HG03045 (cell line): ENCODE data around the gene FLVCR1.
A peak's percentile ranks its signal among the peaks of the same experiment; 100 is the strongest.

ENCODE experiments used
- ATAC-seq: cut with Tn5 transposase; IDR thresholded peaks from one replicate; pipeline ENCODE4 v1.9.1; 2021; ENCODE audit warnings: mild to moderate bottlenecking, moderate library complexity; ENCODE audit not compliant: unreplicated experiment

Gene FLVCR1

GRCh38 chr1:212915245-212916091, 57.4 kb downstream of the FLVCR1 start:
- ATAC-seq: no peak

- peak; percentile 48 for ATAC-seq
Measured at GRCh38 chr1:212916481-212917133, 58.5 kb downstream of the FLVCR1 start.

- no peak for ATAC-seq
Measured at GRCh38 chr1:212917134-212917485, 59.0 kb downstream of the FLVCR1 start.

- ATAC-seq: no peak
Measured at GRCh38 chr1:212917858-212918257, 59.8 kb downstream of the FLVCR1 start.

- no peak for ATAC-seq
Measured at GRCh38 chr1:212918824-212919223, 60.7 kb downstream of the FLVCR1 start.

GRCh38 chr1:212920246-212920645, 62.2 kb downstream of the FLVCR1 start:
- no peak for ATAC-seq

GRCh38 chr1:212920896-212921295, 62.8 kb downstream of the FLVCR1 start:
- no peak for ATAC-seq

- no peak for ATAC-seq
Measured at GRCh38 chr1:212922016-212922415, 63.9 kb downstream of the FLVCR1 start.

- no peak for ATAC-seq
Measured at GRCh38 chr1:212926372-212926771, 68.3 kb downstream of the FLVCR1 start.

GRCh38 chr1:212928323-212929291, 70.5 kb downstream of the FLVCR1 start:
- peak; percentile 72 for ATAC-seq

- ATAC-seq: peak; percentile 43
Measured at GRCh38 chr1:212930986-212931678, 73.1 kb downstream of the FLVCR1 start.

GRCh38 chr1:212933815-212934471, 75.9 kb downstream of the FLVCR1 start:
- no peak for ATAC-seq

- no peak for ATAC-seq
Measured at GRCh38 chr1:212935387-212935981, 77.4 kb downstream of the FLVCR1 start.

GRCh38 chr1:212937034-212937433, 79.0 kb downstream of the FLVCR1 start:
- ATAC-seq: no peak

- ATAC-seq: no peak
Measured at GRCh38 chr1:212938846-212939245, 80.8 kb downstream of the FLVCR1 start.

GRCh38 chr1:212941452-212941851, 83.4 kb downstream of the FLVCR1 start:
- ATAC-seq: no peak

- no peak for ATAC-seq
Measured at GRCh38 chr1:212942679-212943392, 84.8 kb downstream of the FLVCR1 start.

- ATAC-seq: no peak
Measured at GRCh38 chr1:212943393-212943710, 85.3 kb downstream of the FLVCR1 start.

GRCh38 chr1:212944229-212944901, 86.3 kb downstream of the FLVCR1 start:
- no peak for ATAC-seq
